Heart left ventricle (tissue), 16 donors: ENCODE results near the gene KRTAP5-11. TPM values are rescaled to one million over a fixed set of nuclear protein-coding genes. Genes with fewer than 3 reads are reported as not detected.
A peak's percentile ranks its signal among the peaks of the same experiment; 100 is the strongest.
"Not testable (repeated sequence)": the region's sequence is repeated elsewhere in the genome, so short reads cannot be mapped to it uniquely, and the experiment has no call there.

Source experiments
- ATAC-seq, 4 donors: fragments of 200-7000 bp; cut with Tn5 transposase; one replicate each; pipeline ENCODE4 v1.9.1; 2020 to 2022; ENCODE audit warnings: moderate library complexity in 4 of 4, mild to moderate bottlenecking in 3 of 4, moderate number of reproducible peaks in 1 of 4
- DNase-seq, 5 donors: peaks; one replicate each; pipeline ENCODE4 v3.0.0-alpha.2; 2020
- H3K27ac ChIP-seq, 12 donors: fragments of 200-600 bp; sonication (generic) in 4 of 12; one replicate each; pipeline versions ENCODE4 v1.5.0 to v1.8.0; 2016 to 2022; ENCODE audit warnings: mild to moderate bottlenecking in 2 of 12
- H3K27me3 ChIP-seq, 9 donors: fragments of 200-600 bp; sonication (generic) in 2 of 9; one replicate each; pipeline versions ENCODE4 v1.5.1 to v1.8.0; 2016 to 2022; ENCODE audit warnings: mild to moderate bottlenecking in 3 of 9
- H3K36me3 ChIP-seq, 9 donors: fragments of 200-600 bp; sonication (generic) in 2 of 9; one replicate each; pipeline versions ENCODE4 v1.5.0 to v1.8.0; 2018 to 2022; ENCODE audit warnings: mild to moderate bottlenecking in 2 of 9
- H3K4me1 ChIP-seq, 12 donors: fragments of 200-600 bp; sonication (generic) in 4 of 12; one replicate each; pipeline versions ENCODE4 v1.5.0 to v1.8.0; 2016 to 2022; ENCODE audit warnings: mild to moderate bottlenecking in 3 of 12
- H3K4me3 ChIP-seq, 12 donors: fragments of 200-600 bp; sonication (generic) in 4 of 12; one replicate each; pipeline versions ENCODE4 v1.5.0 to v1.8.0; 2017 to 2022; ENCODE audit warnings: mild to moderate bottlenecking in 9 of 12, moderate library complexity in 4 of 12
- H3K9me3 ChIP-seq, 12 donors: fragments of 200-600 bp; sonication (generic) in 4 of 12; one replicate each; pipeline versions ENCODE4 v1.5.0 to v1.8.0; 2016 to 2022; ENCODE audit warnings: mild to moderate bottlenecking in 1 of 12
- POLR2A ChIP-seq, 2 donors: fragments of 450-650 bp; IDR thresholded peaks; one replicate each; pipeline ENCODE4 v1.6.1; 2017; ENCODE audit warnings: antibody characterized with exemption in 2 of 2, mild to moderate bottlenecking in 2 of 2, moderate library complexity in 2 of 2
- WGBS, 4 donors: extraction: QIAGEN DNeasy Blood & Tissue Kit in 2 of 4; methylation state at CpG; one replicate each; pipeline versions ENCODE4 v1.1.5 to v1.1.7; 2013 to 2018; 5-methylcytosine and 5-hydroxymethylcytosine counted together
- intact Hi-C, 10 donors: fragments of 100-400 bp; cut with DNase I; formaldehyde crosslinking; loops; one replicate each; pipeline versions ENCODE4 v1.11.1 to v1.14.2; 2022
- polyA plus RNA-seq, 2 donors: library from polyadenylated mRNA; stranded (reverse); fragments of 200-250 nt; gene quantifications; one replicate each; pipeline ENCODE4 v1.2.3, GENCODE V29; 2013
- total RNA-seq, 9 donors: library from RNA; depleted of rRNA in 2 of 9; stranded (reverse); fragments of >200 nt in 2 of 9; fragmentation: NEBNext Ultra II Directional in 3 of 9; extraction: Animal tissue kit (Norgen Biotek cat#: 25700) in 3 of 9; gene quantifications; one replicate each; pipeline versions ENCODE4 v1.1.0 to v1.2.4, GENCODE V29; 2016 to 2023
- TF ChIP-seq, protein P1 (sequence below), 12 donors: fragments of 200-600 bp; sonication (generic) in 4 of 12; IDR thresholded peaks; one replicate each; pipeline versions ENCODE4 v1.5.0 to v1.8.0; 2018 to 2022; ENCODE audit warnings: antibody characterized with exemption in 12 of 12, mild to moderate bottlenecking in 5 of 12
- donor health status: ischemic (EF 13 %, LVEDD 7.1; RV severe dilation, severe dysfunction).
- donor health status: healthy with polysubstance abuse.
- donor health status: DM: no; HTN: yes; CAD: no.
- donor health status: DM: no; HTN: no; CAD: no.
- donor health status: ischemic (EF 25% LVEDD 6.9; RV normal size, moderate dysfunction).
- donor health status: ischemic (EF 25% LVEDD 5.7; RV mildly dilated, moderate dysfunction).
- donor health status: healthy.
- donor health status: DM: yes; HTN: yes; CAD: no.
- donor health status: ischemic (EF 35%, LVEDD 5.7; RV mildly dilated, moderate dysfunction).
- donor health status: nonischemic (EF 11% LVEDD 7.7; RV severe dilation, severe dysfunction).
- donor health status: DM: yes; HTN: yes; CAD: no.
- donor health status: PGD.
- donor health status: ischemic (EF 29% LVEDD 5.4; RV normal size, mild dysfunction).
- donor health status: nonischemic (EF 23%, LVEDD 6.1; RV moderate dilation, normal function).

The KRTAP5-11 gene
- total and polyA plus RNA-seq, 11 donors, result not detected

DNA sequence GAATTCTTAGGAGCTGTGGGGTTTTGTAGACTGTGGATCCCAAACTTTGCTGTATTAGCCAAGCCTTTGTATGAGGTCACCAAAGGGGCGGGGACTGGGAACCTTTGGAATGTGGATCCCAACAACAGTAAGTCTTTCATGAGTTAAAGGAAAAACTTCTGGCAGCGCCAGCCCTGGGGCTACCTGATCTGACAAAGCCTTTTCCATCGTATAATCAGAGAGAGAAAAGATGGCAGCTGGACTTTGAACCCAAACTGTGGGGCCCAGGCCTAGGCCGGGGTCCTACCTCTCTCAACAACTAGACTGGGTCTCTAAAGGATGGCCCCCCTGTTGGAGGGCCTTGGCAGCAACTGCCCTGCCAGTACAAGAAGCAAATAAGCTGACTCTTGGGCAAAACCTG, 5.6 kb upstream of the KRTAP5-11 start:
- intact Hi-C loops, H3K4me1 ChIP-seq, H3K4me3 ChIP-seq, ATAC-seq, DNase-seq, H3K9me3 ChIP-seq, H3K36me3 ChIP-seq, H3K27ac ChIP-seq: not testable (repeated sequence)
- peaks cover 0 to 17% (median 0%) of the 10 kb centered on the region in 9 donors for H3K27me3 ChIP-seq
- 56 to 67% (median 63%) methylated on average over 4 of the region's 4 CpGs for WGBS, 4 donors

DNA sequence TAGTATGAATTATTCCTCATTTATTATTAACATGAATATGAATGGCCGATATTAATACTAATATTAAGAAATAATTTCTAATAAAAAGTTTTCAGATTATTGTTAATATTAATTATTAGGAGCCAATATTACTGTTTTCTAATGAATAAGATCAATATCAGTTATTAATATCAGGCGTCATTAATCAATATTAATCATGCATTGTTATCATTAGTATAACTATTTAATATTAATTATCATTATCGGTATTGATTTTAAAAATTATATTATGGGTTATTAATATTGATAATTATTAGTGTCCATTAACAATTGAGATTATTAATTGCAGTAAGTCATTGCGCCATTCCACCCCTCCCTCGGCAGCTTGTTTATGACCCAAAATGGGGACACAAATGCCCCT, 3.0 kb upstream of the KRTAP5-11 start:
- intact Hi-C loops, H3K4me3 ChIP-seq, H3K9me3 ChIP-seq, H3K4me1 ChIP-seq, H3K27ac ChIP-seq, ATAC-seq, H3K36me3 ChIP-seq, DNase-seq: not testable (repeated sequence)
- peaks cover 0 to 17% (median 0%) of the 10 kb centered on the region in 9 donors for H3K27me3 ChIP-seq
- 83 to 90% (median 87%) methylated on average over 5 of the region's 5 CpGs for WGBS, 4 donors

DNA sequence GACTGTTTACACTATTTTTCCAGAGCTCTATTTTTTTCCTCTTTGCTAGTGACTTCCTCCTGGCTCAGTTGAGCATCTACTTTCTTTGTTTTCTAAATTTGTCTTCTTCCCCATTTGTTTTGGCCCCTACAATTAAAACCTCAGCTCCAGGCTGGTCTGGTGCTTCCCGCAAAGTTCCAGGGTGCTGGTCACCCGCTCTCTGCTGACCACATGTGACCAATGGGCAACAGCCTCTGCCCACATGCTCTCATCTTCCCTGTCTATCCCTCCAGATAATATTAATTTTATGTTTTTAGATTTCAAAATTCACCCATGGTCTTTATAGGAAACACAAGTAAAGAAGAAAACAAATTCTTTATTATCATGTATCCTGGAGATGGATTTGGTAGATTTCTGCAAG, 294 bp upstream of the KRTAP5-11 start:
- H3K9me3 ChIP-seq, H3K4me3 ChIP-seq, ATAC-seq, H3K4me1 ChIP-seq, H3K27ac ChIP-seq, DNase-seq, intact Hi-C loops, H3K36me3 ChIP-seq: not testable (repeated sequence)
- peaks cover 0 to 17% (median 0%) of the 10 kb centered on the region in 9 donors for H3K27me3 ChIP-seq
- 75 to 90% (median 88%) methylated on average over 2 of the region's 2 CpGs for WGBS, 4 donors

GRCh38 chr11:71581826-71582225, 849 bp downstream of the KRTAP5-11 start:
- H3K4me1 ChIP-seq, result peaks cover 0 to 6% (median 0%) of the 10 kb centered on the region in 12 donors
- peak in 2 of 4 donors; percentile 21 to 36 for ATAC-seq
- H3K9me3 ChIP-seq, result no peaks in the 10 kb centered on the region
- no peaks in the 10 kb centered on the region for H3K36me3 ChIP-seq
- intact Hi-C loops, result no loop called here
- no peak overlapping the region for H3K4me3 ChIP-seq
- no peak for DNase-seq
- 66 to 70% (median 67%) methylated on average over 4 of the region's 4 CpGs for WGBS, 4 donors
- TF ChIP-seq, protein P1, sequence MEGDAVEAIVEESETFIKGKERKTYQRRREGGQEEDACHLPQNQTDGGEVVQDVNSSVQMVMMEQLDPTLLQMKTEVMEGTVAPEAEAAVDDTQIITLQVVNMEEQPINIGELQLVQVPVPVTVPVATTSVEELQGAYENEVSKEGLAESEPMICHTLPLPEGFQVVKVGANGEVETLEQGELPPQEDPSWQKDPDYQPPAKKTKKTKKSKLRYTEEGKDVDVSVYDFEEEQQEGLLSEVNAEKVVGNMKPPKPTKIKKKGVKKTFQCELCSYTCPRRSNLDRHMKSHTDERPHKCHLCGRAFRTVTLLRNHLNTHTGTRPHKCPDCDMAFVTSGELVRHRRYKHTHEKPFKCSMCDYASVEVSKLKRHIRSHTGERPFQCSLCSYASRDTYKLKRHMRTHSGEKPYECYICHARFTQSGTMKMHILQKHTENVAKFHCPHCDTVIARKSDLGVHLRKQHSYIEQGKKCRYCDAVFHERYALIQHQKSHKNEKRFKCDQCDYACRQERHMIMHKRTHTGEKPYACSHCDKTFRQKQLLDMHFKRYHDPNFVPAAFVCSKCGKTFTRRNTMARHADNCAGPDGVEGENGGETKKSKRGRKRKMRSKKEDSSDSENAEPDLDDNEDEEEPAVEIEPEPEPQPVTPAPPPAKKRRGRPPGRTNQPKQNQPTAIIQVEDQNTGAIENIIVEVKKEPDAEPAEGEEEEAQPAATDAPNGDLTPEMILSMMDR (IDR thresholded peaks at IDR 0.05), result no peak
- TF ChIP-seq POLR2A (IDR thresholded peaks at IDR 0.05), result no peak
- H3K27ac ChIP-seq, result no peak overlapping the region
- peaks cover 0 to 17% (median 0%) of the 10 kb centered on the region in 9 donors for H3K27me3 ChIP-seq

GRCh38 chr11:71580057-71581003, 2.3 kb downstream of the KRTAP5-11 start:
- intact Hi-C loops, result no loop called here
- H3K9me3 ChIP-seq, result no peaks in the 10 kb centered on the region
- H3K4me3 ChIP-seq, result no peak overlapping the region
- H3K4me1 ChIP-seq, result peaks cover 0 to 6% (median 0%) of the 10 kb centered on the region in 12 donors
- no peak overlapping the region for H3K27ac ChIP-seq
- TF ChIP-seq, protein P1 (IDR thresholded peaks at IDR 0.05), result peak; percentile 66 to 86 (median 74)
- TF ChIP-seq POLR2A (IDR thresholded peaks at IDR 0.05), result no peak
- peak; percentile 62 to 92 (median 86) for ATAC-seq
- peaks cover 0 to 12% (median 0%) of the 10 kb centered on the region in 9 donors for H3K27me3 ChIP-seq
- H3K36me3 ChIP-seq, result no peaks in the 10 kb centered on the region
- DNase-seq, result peak in 4 of 5 donors; percentile 54 to 72 (median 67)
- WGBS, 4 donors, result 5 to 7% (median 6%) methylated on average over 8 of the region's 8 CpGs

GRCh38 chr11:71579513-71579912, 3.2 kb downstream of the KRTAP5-11 start:
- DNase-seq, H3K36me3 ChIP-seq, intact Hi-C loops, H3K9me3 ChIP-seq, H3K4me1 ChIP-seq, H3K4me3 ChIP-seq, H3K27ac ChIP-seq: not testable (repeated sequence)
- peak in 1 of 4 donors; percentile 9 for ATAC-seq
- 59 to 71% (median 66%) methylated on average over 7 of the region's 7 CpGs for WGBS, 4 donors
- H3K27me3 ChIP-seq, result peaks cover 0 to 17% (median 0%) of the 10 kb centered on the region in 9 donors
